Right lobe of liver (tissue), 4 donors: ENCODE measurements around the gene MORC3.

Experiments used
- CTCF ChIP-seq, 4 donors: fragments of 200-600 bp in 3 of 4; fragments of 450-650 bp in 1 of 4; IDR thresholded peaks; one replicate each; pipeline versions ENCODE4 v1.5.1 to v1.8.0; 2016 to 2022; ENCODE audit warnings: antibody characterized with exemption in 4 of 4, mild to moderate bottlenecking in 2 of 4
- POLR2A ChIP-seq: fragments of 450-650 bp; IDR thresholded peaks from one replicate; pipeline ENCODE4 v1.6.1; 2017; ENCODE audit warnings: antibody characterized with exemption, mild to moderate bottlenecking
- donor health status: DM: no; HTN: no; CAD: no.
- donor health status: DM: no; HTN: no; CAD: no.
- donor health status: DM: no; HTN: yes; CAD: no.

- TF ChIP-seq CTCF (IDR thresholded peaks at IDR 0.05) (no peak), POLR2A (no peak)
Observed at GRCh38 chr21:36323032-36323431, 3.0 kb downstream of the MORC3 start.
